ENCODE results near the gene BICRAL.
"Not testable (repeated sequence)": the region's sequence is repeated elsewhere in the genome, so short reads cannot be mapped to it uniquely, and the experiment has no call there.

The BICRAL gene

GRCh38 chr6:42899871-42900270 lies 118.0 kb downstream of the BICRAL start:
- no peak for DNase-seq

GRCh38 chr6:42901538-42901957 lies 119.7 kb downstream of the BICRAL start:
- DNase-seq = peak; percentile 65

GRCh38 chr6:42902429-42903263 lies 120.8 kb downstream of the BICRAL start:
- not testable (repeated sequence) for DNase-seq

- DNase-seq = no peak
Observed at GRCh38 chr6:42904467-42904866, 122.6 kb downstream of the BICRAL start.

GRCh38 chr6:42907336-42907735 lies 125.5 kb downstream of the BICRAL start:
- no peak for DNase-seq

DNA sequence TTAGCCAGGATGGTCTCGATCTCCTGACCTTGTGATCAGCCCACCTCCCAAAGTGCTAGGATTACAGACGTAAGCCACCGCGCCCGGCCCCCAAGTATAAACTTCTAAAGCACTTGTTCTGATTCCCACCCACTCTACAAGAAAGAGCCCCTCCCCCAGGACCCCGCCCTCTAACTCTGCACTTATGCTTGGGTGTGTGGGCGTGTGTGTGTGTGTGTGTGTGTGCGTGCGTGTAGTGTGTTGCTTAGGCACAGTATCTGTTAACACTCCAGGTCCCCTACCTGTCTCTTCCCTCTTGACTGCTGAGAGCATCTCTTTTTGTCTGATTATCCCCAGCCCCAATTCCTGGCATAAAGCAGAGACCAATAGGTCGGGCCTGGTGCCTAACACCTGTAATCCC lies 128.0 kb downstream of the BICRAL start:
- DNase-seq = no peak

DNA sequence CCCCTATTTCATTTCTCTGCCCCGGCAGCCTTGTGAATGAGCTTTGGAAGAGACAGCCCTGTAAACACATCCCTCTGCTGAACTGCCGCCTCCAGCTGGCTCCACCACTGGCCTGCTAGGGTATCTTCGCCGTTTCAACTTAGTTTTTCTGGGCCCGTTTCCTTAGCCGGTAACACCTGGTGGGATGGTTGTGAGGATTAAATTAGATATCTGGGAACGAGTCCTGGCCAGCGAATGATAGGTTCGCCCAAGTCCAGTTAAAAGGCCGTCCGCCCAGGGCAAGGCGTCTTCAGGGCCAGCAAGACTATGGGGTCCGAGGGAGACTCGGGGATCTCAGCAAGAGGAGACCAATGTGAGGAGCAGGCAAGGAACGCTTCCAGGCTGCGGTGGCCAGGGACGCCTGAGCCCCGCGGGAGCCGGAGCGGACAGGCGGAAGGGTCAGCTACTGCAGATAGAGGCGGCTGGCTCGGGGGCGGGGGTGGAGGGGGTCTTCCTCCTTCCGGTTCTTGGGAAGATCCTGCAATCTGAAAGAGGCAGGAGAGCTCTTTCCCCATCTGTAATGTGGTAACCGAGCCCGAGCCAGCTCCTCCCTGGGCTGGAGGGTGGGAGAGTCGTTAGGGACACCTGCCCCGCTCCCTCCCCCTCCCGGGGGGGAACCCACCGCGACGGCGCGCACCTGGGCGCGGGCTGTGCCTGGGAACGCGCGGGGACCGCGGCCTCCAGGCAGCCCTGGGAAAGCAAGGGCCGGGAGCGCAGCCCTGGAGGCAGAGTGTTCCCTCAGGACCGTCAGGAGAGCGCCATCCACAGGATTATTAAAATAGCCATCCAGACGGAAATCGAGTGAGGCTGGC lies 129.5 kb downstream of the BICRAL start:
- DNase-seq = no peak

GRCh38 chr6:42914546-42914945 lies 132.7 kb downstream of the BICRAL start:
- no peak for DNase-seq

DNA sequence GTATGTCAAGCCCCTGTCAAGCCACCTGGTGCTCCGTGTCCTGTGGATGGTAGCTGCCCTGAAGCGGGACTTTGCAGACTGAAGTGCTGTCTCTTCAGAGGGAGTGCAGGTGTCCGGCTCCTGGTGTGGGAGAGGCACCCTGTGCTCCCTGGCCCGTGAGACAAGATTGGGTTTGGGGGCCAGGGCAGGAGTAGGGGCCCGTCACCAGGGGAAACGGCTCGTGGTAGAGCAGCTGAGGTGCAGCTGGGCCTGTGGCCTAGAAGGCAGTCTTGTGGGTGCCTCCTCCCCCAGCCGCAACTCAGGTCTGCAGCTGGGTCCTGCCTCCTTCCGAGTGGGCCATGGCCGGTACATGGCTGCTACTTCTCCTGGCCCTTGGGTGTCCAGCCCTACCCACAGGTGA lies 133.9 kb downstream of the BICRAL start, which contains the start of gene PTCRA:
Gene PTCRA, plus strand, starts transcription at position 322 of the 400 bp plus-strand sequence. Its CDS starts 17 bp downstream, at position 339.
- DNase-seq = no peak

DNA sequence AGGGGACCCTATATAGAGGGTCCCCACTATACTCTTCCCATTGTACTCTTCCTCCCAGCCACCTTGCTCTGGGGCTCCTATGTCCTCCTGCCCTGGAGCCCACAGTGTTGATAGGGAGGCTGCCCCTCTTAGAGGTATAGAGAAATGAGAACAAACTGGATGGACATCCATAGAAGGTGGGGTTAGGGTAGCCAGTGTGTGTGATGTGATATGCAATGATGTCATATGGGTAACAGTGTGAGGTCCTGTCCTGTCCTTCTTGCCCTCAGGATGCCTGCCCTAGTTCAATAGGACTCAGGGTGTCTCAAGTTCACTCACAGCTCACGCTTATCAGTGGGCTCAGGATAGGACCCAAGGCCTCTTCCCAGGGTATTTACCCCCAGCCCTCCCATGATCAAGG lies 134.4 kb downstream of the BICRAL start:
- no peak for DNase-seq

Data from NCI-H446 treated with DMSO at 0.1 percent for 48 hours (cell line).